ENCODE measurements around the gene SSBP4.

The SSBP4 gene

GRCh38 chr19:18436671-18437490 is 17.7 kb downstream of the SSBP4 start (continued):
- TF ChIP-seq KLF17 (tag by site-specific recombination; IDR thresholded peaks at IDR 0.05) (no peak), ZNF324 (tag by site-specific recombination; IDR thresholded peaks at IDR 0.05) (0 out of 2 replicates have a peak, but pooled peaks have one; percentile 33), ZNF354C (tag by site-specific recombination; IDR thresholded peaks at IDR 0.05; ENCODE audit: borderline replicate concordance, low read depth) (no peak), ZXDB (tag by site-specific recombination; IDR thresholded peaks at IDR 0.05) (peak; percentile 99), ZNF423 (tag by site-specific recombination; IDR thresholded peaks at IDR 0.05) (no peak), KLF7 (tag by site-specific recombination; IDR thresholded peaks at IDR 0.05; ENCODE audit: borderline replicate concordance) (peak; percentile 73; the same call in 1 of the 2 replicates), ZNF449 (tag by site-specific recombination; IDR thresholded peaks at IDR 0.05) (peak; percentile 86), KLF9 (tag by site-specific recombination; IDR thresholded peaks at IDR 0.05; ENCODE audit: low read depth) (peak; percentile 80), ZSCAN23 (tag by site-specific recombination; IDR thresholded peaks at IDR 0.05) (0 out of 2 replicates have a peak, but pooled peaks have one; percentile 29), HOXD13 (CRISPR knock-in tag; IDR thresholded peaks at IDR 0.05; ENCODE audit: borderline replicate concordance) (no peak), ZNF624 (tag by site-specific recombination; IDR thresholded peaks at IDR 0.05) (no peak), ZNF223 (tag by site-specific recombination; IDR thresholded peaks at IDR 0.05) (no peak), PRDM6 (tag by site-specific recombination; IDR thresholded peaks at IDR 0.05) (no peak), KLF16 (tag by site-specific recombination; IDR thresholded peaks at IDR 0.05) (peak; percentile 35; the same call in 1 of the 2 replicates), ZNF521 (tag by site-specific recombination; IDR thresholded peaks at IDR 0.05) (no peak), ZBTB20 (tag by site-specific recombination; IDR thresholded peaks at IDR 0.05) (peak; percentile 23; the same call in 1 of the 2 replicates), KLF8 (tag by site-specific recombination; IDR thresholded peaks at IDR 0.05) (peak; percentile 89), SP3 (tag by site-specific recombination; IDR thresholded peaks at IDR 0.05) (peak; percentile 82), INSM2 (tag by site-specific recombination; IDR thresholded peaks at IDR 0.05) (no peak), YY1 (tag by site-specific recombination; IDR thresholded peaks at IDR 0.05) (peak; percentile 55; the same call in 1 of the 2 replicates), ZNF843 (tag by site-specific recombination; IDR thresholded peaks at IDR 0.05) (0 out of 2 replicates have a peak, but pooled peaks have one; percentile 40), CTCF (tag by site-specific recombination; IDR thresholded peaks at IDR 0.05) (no peak), ZNF2 (tag by site-specific recombination; IDR thresholded peaks at IDR 0.05) (peak; percentile 48; the same call in 1 of the 2 replicates), ZNF335 (tag by site-specific recombination; conservative IDR thresholded peaks at IDR 0.05) (peak; percentile 18; the same call in 1 of the 2 replicates), ZNF133 (tag by site-specific recombination; IDR thresholded peaks at IDR 0.05) (no peak), ZBTB8A (tag by site-specific recombination; IDR thresholded peaks at IDR 0.05) (peak; percentile 38), AEBP2 (tag by site-specific recombination; IDR thresholded peaks at IDR 0.05; ENCODE audit: borderline replicate concordance) (no peak), TCF7L2 (IDR thresholded peaks at IDR 0.05; ENCODE audit: borderline replicate concordance, low read depth, low read length) (no peak), ZNF174 (tag by site-specific recombination; IDR thresholded peaks at IDR 0.05) (no peak)
